Measurements from ENCODE around the gene SPDYC.
"Not testable (repeated sequence)": the region's sequence is repeated elsewhere in the genome, so short reads cannot be mapped to it uniquely, and the experiment has no call there.

Gene SPDYC

DNA sequence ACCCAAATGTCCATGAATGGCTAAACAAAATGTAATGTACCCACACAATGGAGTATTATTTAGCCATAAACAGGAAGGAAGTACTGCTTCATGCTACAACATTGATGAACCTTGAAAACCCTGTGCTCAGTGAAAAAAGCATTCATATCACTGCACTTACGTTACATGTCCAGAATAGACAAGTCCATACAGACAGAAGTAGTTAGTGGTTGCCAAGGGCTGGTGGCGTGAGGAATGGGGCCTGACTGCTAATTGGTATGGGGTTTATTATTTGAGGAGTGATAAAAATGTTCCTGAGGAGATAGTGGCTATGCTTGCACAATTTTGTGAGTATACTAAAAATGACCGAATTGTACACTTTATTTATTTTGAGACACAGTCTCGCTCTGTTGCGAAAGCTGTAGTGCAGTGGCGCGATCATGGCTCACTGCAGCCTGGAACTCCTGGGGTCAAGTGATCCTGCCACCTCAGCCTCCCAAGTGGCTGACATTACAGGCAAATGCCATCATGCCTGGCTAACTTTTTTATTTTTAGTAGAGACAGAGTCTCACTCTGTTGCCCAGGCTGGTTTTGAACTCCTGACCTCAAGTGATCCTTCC lies 28.0 kb upstream of the SPDYC start:
- H3K27ac ChIP-seq = no peak overlapping the region
- H3K4me1 ChIP-seq = no peaks in the 10 kb centered on the region
- H3K79me2 ChIP-seq = no peaks in the 10 kb centered on the region
- TF ChIP-seq, protein P1, sequence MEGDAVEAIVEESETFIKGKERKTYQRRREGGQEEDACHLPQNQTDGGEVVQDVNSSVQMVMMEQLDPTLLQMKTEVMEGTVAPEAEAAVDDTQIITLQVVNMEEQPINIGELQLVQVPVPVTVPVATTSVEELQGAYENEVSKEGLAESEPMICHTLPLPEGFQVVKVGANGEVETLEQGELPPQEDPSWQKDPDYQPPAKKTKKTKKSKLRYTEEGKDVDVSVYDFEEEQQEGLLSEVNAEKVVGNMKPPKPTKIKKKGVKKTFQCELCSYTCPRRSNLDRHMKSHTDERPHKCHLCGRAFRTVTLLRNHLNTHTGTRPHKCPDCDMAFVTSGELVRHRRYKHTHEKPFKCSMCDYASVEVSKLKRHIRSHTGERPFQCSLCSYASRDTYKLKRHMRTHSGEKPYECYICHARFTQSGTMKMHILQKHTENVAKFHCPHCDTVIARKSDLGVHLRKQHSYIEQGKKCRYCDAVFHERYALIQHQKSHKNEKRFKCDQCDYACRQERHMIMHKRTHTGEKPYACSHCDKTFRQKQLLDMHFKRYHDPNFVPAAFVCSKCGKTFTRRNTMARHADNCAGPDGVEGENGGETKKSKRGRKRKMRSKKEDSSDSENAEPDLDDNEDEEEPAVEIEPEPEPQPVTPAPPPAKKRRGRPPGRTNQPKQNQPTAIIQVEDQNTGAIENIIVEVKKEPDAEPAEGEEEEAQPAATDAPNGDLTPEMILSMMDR (IDR thresholded peaks at IDR 0.05) = no peak
- H3K4me2 ChIP-seq (ENCODE audit: low read length) = no peak overlapping the region
- H3K9ac ChIP-seq = no peak overlapping the region
- no peak overlapping the region for H2AFZ ChIP-seq
- no peaks in the 10 kb centered on the region for H3K36me3 ChIP-seq (ENCODE audit: control insufficient read depth, insufficient read depth, low read length)
- H3K27me3 ChIP-seq (ENCODE audit: control insufficient read depth, insufficient read depth, low read length) = no peaks in the 10 kb centered on the region
- no peak overlapping the region for H3K4me3 ChIP-seq (ENCODE audit: low read depth, low read length)
- H3K9me3 ChIP-seq (ENCODE audit: control insufficient read depth, low read length) = no peaks in the 10 kb centered on the region

DNA sequence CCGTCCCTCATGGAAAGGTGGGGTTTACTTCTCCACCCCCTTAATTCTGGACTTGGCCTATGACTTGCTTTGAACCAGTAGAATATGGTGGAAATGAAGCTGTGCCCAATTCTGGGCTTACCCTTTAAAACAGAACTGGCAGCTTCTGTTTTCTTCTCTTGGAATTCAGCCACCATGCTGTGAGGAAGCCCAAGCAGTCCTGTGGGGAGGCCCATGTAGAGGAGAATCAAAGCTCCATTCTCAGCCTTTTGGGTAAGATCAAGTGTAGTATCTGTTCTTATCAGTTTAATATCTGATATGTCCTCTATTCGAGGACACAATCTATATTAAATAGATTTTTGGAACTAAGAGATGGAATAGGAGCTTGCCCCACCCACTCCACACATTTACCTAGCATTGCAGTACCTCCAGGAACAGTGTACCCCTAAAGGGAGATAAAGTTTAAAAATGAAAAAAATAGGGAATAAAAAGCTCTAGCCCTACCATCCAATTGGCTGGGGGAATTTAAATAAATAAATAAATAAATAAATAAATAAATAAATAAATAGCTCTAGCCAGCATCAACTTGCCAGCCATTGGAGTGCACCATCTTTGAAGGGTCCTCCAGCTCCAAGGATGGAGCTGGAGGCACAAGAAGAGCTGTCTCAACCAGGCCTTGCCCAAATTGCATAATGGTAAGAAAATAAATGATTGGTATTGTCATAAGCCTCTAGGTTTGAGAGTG lies 22.5 kb upstream of the SPDYC start:
- H2AFZ ChIP-seq = no peak overlapping the region
- TF ChIP-seq, protein P1 (IDR thresholded peaks at IDR 0.05) = no peak
- H3K4me1 ChIP-seq = no peaks in the 10 kb centered on the region
- H3K9ac ChIP-seq = no peak overlapping the region
- H3K36me3 ChIP-seq (ENCODE audit: control insufficient read depth, insufficient read depth, low read length) = no peaks in the 10 kb centered on the region
- no peak overlapping the region for H3K27ac ChIP-seq
- no peak overlapping the region for H3K4me2 ChIP-seq (ENCODE audit: low read length)
- no peak overlapping the region for H3K4me3 ChIP-seq (ENCODE audit: low read depth, low read length)
- no peaks in the 10 kb centered on the region for H3K9me3 ChIP-seq (ENCODE audit: control insufficient read depth, low read length)
- no peaks in the 10 kb centered on the region for H3K79me2 ChIP-seq
- no peaks in the 10 kb centered on the region for H3K27me3 ChIP-seq (ENCODE audit: control insufficient read depth, insufficient read depth, low read length)

DNA sequence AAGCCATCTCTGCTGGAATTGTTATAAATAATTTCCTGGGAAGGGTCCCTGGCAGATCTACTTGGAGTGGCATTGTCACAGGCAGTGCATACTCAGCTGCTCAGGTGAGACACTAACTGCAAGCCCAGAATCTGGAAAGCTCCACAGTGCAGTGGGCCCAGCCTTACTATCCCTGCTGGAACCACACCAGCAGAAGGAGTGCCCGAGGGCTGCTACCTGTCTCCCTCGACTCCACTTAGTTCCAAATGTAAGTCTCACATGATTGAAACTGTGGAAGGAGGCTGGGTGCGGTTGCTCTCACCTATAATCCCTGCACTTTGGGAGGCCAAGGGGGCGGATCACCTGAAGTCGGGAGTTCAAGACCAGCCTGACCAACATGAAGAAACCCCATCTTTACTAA lies 21.4 kb upstream of the SPDYC start:
- TF ChIP-seq, protein P1 (IDR thresholded peaks at IDR 0.05) = no peak
- no peaks in the 10 kb centered on the region for H3K4me1 ChIP-seq
- H2AFZ ChIP-seq = no peak overlapping the region
- no peak overlapping the region for H3K4me3 ChIP-seq (ENCODE audit: low read depth, low read length)
- no peak overlapping the region for H3K9ac ChIP-seq
- H3K4me2 ChIP-seq (ENCODE audit: low read length) = no peak overlapping the region
- H3K27me3 ChIP-seq (ENCODE audit: control insufficient read depth, insufficient read depth, low read length) = no peaks in the 10 kb centered on the region
- H3K79me2 ChIP-seq = no peaks in the 10 kb centered on the region
- no peaks in the 10 kb centered on the region for H3K9me3 ChIP-seq (ENCODE audit: control insufficient read depth, low read length)
- no peak overlapping the region for H3K27ac ChIP-seq
- no peaks in the 10 kb centered on the region for H3K36me3 ChIP-seq (ENCODE audit: control insufficient read depth, insufficient read depth, low read length)

DNA sequence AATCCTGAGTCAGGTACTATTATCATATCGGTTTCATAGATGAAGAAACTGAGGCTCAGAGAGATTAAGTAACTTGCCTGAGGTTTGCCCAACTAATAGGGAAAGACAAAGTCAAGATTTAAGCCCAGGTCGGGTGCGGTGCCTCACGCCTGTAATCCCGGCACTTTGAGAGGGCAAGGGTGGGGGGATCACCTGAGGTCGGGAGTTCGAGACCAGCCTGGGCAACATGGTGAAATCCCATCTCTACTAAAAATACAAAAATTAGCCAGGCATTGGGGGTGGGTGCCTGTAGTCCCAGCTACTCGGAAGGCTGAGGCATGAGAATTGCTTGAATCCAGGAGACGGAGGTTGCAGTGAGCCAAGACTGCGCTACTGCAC lies 19.9 kb upstream of the SPDYC start:
- H3K4me3 ChIP-seq (ENCODE audit: low read depth, low read length); H3K4me1 ChIP-seq; H3K9me3 ChIP-seq (ENCODE audit: control insufficient read depth, low read length); H3K27me3 ChIP-seq (ENCODE audit: control insufficient read depth, insufficient read depth, low read length); H3K4me2 ChIP-seq (ENCODE audit: low read length); H3K36me3 ChIP-seq (ENCODE audit: control insufficient read depth, insufficient read depth, low read length); H3K9ac ChIP-seq; H3K27ac ChIP-seq; H2AFZ ChIP-seq; H3K79me2 ChIP-seq: not testable (repeated sequence)

DNA sequence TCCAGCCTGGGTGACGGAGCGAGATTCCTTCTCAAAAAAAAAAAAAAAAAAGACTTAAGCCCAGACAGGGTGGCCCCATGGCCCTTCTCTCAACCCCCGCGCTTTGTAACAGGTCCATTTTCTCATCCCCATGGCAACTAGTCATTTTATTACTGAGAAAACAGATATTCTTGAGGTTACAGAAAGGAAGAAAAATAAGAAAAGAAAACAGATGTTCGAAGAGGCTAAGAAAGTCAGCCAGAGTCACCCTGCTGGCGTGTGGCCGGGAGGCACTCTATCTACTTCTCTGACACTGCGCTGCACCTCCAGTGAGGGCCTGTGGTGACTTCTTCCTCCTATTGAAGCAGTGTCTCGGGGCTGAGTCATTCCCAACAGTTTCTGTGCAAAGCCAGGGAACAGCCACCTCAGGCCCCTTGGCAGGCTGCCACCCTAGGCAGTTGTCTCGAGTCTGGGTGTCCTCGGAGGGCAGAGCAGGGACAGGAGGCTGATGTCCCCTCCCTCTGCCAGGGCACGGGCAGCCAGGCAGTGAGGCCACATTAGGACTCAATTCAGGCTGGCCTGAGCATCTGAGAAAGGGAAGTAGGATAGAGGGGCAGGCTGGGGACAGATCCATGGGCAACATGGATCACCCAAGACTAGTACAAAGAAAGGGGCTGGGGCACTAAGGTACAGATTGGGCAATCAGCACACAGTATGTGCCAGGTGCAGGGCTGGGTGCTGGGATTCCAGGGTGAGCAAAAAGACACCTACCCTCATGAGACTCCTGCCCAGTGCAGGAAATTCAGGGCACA lies 19.3 kb upstream of the SPDYC start:
- Histone ChIP-seq H3K4me1 (no peaks in the 10 kb centered on the region), H2AFZ (peak overlapping the region; percentile 63), H3K27me3 (ENCODE audit: control insufficient read depth, insufficient read depth, low read length) (no peaks in the 10 kb centered on the region), H3K79me2 (no peaks in the 10 kb centered on the region), H3K4me2 (ENCODE audit: low read length) (no peak overlapping the region), H3K27ac (peak overlapping the region; percentile 20), H3K9me3 (ENCODE audit: control insufficient read depth, low read length) (no peaks in the 10 kb centered on the region), H3K4me3 (ENCODE audit: low read depth, low read length) (no peak overlapping the region), H3K36me3 (ENCODE audit: control insufficient read depth, insufficient read depth, low read length) (no peaks in the 10 kb centered on the region), H3K9ac (no peak overlapping the region)
- TF ChIP-seq, protein P1 (IDR thresholded peaks at IDR 0.05) = no peak
